Ishikawa (cell line): ENCODE results near the gene CDA.

ENCODE experiments used
- CREB1 ChIP-seq: IDR thresholded peaks from 2 replicates; pipeline ENCODE4 v1.6.1; 2012; ENCODE audit warnings: low read depth
- NFIC ChIP-seq: IDR thresholded peaks from 2 replicates; pipeline ENCODE4 v1.6.1; 2012

- no peak for TF ChIP-seq CREB1
- no peak for TF ChIP-seq NFIC
Observed at GRCh38 chr1:20590306-20590777, 1.4 kb downstream of the CDA start.
